ENCODE data around the gene DNAH5. TPM values are rescaled to one million over a fixed set of nuclear protein-coding genes. Genes with fewer than 3 reads are reported as not detected.

DNAH5 gene
- total and polyA plus RNA-seq, 10 donors: 0.02 to 1.5 (median 0.21) TPM

DNA sequence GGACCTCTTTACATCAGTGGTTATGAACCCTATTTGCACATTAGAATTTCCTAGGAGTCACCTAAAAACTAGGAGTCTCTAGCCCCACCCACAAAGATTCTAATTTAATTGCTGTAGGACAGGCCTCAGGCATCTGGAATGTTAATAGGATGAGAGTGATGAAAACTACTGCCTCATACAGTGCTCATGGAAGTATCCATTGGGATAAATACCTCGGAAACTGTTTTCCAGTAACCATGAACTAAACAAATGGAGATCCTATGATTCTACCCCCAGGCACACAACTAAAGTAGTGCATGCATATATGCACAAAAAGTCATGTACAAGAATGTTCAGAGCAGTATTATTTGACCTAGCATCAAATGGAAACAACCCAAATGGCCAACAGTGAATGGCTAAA is 286.3 kb downstream of the DNAH5 start:
- TF ChIP-seq POLR2AphosphoS5 (IDR thresholded peaks at IDR 0.05) (no peak), POLR2A (IDR thresholded peaks at IDR 0.05) (no peak)
- TF ChIP-seq, protein P1, sequence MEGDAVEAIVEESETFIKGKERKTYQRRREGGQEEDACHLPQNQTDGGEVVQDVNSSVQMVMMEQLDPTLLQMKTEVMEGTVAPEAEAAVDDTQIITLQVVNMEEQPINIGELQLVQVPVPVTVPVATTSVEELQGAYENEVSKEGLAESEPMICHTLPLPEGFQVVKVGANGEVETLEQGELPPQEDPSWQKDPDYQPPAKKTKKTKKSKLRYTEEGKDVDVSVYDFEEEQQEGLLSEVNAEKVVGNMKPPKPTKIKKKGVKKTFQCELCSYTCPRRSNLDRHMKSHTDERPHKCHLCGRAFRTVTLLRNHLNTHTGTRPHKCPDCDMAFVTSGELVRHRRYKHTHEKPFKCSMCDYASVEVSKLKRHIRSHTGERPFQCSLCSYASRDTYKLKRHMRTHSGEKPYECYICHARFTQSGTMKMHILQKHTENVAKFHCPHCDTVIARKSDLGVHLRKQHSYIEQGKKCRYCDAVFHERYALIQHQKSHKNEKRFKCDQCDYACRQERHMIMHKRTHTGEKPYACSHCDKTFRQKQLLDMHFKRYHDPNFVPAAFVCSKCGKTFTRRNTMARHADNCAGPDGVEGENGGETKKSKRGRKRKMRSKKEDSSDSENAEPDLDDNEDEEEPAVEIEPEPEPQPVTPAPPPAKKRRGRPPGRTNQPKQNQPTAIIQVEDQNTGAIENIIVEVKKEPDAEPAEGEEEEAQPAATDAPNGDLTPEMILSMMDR (IDR thresholded peaks at IDR 0.05 in 8 of 11, conservative IDR thresholded peaks at IDR 0.05 in 3 of 11): no peak
- Histone ChIP-seq H3K9me3 (no peaks in the 10 kb centered on the region), H3K36me3 (no peaks in the 10 kb centered on the region), H3K27me3 (replicated peaks in 1 of 7) (no peaks in the 10 kb centered on the region), H3K27ac (no peak overlapping the region), H3K4me1 (no peaks in the 10 kb centered on the region), H3K4me3 (no peak overlapping the region)
- WGBS, 5 donors: 83 to 100% (median 92%) methylated on average over 1 of the region's 1 CpG
- intact Hi-C loops (cut with DNase I; ENCODE audit: low total_unique reads): no loop called here
- no peak for DNase-seq

DNA sequence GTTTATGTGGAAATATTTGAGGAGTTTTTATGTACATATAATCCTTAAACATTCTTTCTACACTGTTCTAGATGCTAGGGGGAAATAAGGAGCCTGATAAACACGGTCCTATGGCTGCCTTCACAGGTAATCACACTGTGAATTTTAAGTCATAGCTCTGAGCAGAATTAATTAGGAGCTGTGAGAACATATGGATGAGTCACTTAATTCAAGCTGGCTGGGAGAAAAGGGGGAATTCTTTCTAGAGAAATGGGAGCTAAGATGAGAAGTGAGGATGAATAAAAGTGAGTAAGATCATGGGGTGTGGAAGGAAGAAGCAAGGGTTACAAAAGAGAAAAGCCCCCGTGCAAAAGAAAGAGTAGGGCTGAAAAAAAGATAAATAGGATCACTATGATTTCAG is 290.8 kb downstream of the DNAH5 start:
- TF ChIP-seq POLR2A (IDR thresholded peaks at IDR 0.05) (no peak), POLR2AphosphoS5 (IDR thresholded peaks at IDR 0.05) (no peak)
- TF ChIP-seq, protein P1 (IDR thresholded peaks at IDR 0.05 in 8 of 11, conservative IDR thresholded peaks at IDR 0.05 in 3 of 11): no peak
- H3K27me3 ChIP-seq (replicated peaks in 1 of 7): no peaks in the 10 kb centered on the region
- intact Hi-C loops (cut with DNase I; ENCODE audit: low total_unique reads): no loop called here
- H3K36me3 ChIP-seq: no peaks in the 10 kb centered on the region
- no peak for DNase-seq
- no peak overlapping the region for H3K4me3 ChIP-seq
- 55 to 73% (median 64%) methylated on average over 2 of the region's 2 CpGs for WGBS, 5 donors
- no peak overlapping the region for H3K27ac ChIP-seq
- peaks cover 0 to 15% (median 4%) of the 10 kb centered on the region in 8 donors for H3K9me3 ChIP-seq
- H3K4me1 ChIP-seq: no peaks in the 10 kb centered on the region

DNA sequence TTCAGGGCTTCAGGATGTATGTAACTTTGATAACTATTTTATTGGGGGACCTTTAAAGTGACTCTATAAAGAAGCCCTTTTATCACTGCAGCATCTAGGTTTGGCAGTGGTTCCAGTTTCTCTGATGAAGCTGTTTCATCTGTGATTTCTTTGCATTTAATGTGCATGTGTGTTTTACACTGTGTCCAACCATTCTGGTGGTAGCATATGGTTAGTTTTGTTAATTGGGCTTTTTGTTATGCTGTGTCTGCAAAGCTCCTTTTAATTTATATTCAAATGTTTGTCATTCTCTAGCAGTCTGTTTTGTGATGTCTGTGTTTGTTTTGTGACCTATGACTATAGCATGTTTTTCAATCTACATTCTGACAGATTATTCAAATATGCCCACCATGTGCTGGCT is 294.8 kb downstream of the DNAH5 start:
- Histone ChIP-seq H3K4me3 (no peak overlapping the region), H3K4me1 (no peaks in the 10 kb centered on the region), H3K36me3 (no peaks in the 10 kb centered on the region), H3K27ac (no peak overlapping the region), H3K9me3 (peaks cover 0 to 19% (median 6%) of the 10 kb centered on the region in 8 donors), H3K27me3 (replicated peaks in 1 of 7) (no peaks in the 10 kb centered on the region)
- intact Hi-C loops (cut with DNase I; ENCODE audit: low total_unique reads): no loop called here
- TF ChIP-seq POLR2A (IDR thresholded peaks at IDR 0.05): no peak
- TF ChIP-seq POLR2AphosphoS5 (IDR thresholded peaks at IDR 0.05): no peak
- TF ChIP-seq, protein P1 (IDR thresholded peaks at IDR 0.05 in 8 of 11, conservative IDR thresholded peaks at IDR 0.05 in 3 of 11): no peak
- no peak for DNase-seq

DNA sequence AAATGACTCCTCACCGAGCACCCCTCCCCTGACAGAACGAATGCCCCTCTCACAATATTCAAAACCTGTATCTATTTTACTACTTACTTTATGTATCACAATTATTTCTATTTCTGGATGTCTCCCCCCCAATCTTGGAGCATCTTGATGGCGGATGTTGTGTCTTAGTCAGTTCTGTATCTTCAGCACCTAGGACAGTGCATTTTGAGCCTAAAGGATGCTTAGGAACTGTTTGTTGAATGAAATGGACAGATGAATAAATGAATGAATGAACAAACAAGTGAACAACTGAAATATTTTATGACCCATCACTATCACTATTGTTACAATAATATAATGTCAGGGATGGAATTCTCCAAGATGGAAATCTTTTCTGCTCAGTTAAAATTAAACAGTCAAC is 295.7 kb downstream of the DNAH5 start:
- H3K27me3 ChIP-seq (replicated peaks in 1 of 7): no peaks in the 10 kb centered on the region
- H3K4me1 ChIP-seq: no peaks in the 10 kb centered on the region
- 78 to 80% (median 78%) methylated on average over 3 of the region's 3 CpGs for WGBS, 5 donors
- no peak overlapping the region for H3K27ac ChIP-seq
- peaks cover 0 to 19% (median 6%) of the 10 kb centered on the region in 8 donors for H3K9me3 ChIP-seq
- no peak for DNase-seq
- no peak overlapping the region for H3K4me3 ChIP-seq
- TF ChIP-seq, protein P1 (IDR thresholded peaks at IDR 0.05 in 8 of 11, conservative IDR thresholded peaks at IDR 0.05 in 3 of 11): no peak
- no peak for TF ChIP-seq POLR2A (IDR thresholded peaks at IDR 0.05)
- no peak for TF ChIP-seq POLR2AphosphoS5 (IDR thresholded peaks at IDR 0.05)
- intact Hi-C loops (cut with DNase I; ENCODE audit: low total_unique reads): no loop called here
- no peaks in the 10 kb centered on the region for H3K36me3 ChIP-seq
